GM21576 (cell line): Measurements from ENCODE around the gene PUM2.

ENCODE experiments used
- ATAC-seq: cut with Tn5 transposase; IDR thresholded peaks from one replicate; pipeline ENCODE4 v1.9.1; 2021; ENCODE audit warnings: mild to moderate bottlenecking, moderate library complexity; ENCODE audit not compliant: unreplicated experiment

Gene PUM2

DNA sequence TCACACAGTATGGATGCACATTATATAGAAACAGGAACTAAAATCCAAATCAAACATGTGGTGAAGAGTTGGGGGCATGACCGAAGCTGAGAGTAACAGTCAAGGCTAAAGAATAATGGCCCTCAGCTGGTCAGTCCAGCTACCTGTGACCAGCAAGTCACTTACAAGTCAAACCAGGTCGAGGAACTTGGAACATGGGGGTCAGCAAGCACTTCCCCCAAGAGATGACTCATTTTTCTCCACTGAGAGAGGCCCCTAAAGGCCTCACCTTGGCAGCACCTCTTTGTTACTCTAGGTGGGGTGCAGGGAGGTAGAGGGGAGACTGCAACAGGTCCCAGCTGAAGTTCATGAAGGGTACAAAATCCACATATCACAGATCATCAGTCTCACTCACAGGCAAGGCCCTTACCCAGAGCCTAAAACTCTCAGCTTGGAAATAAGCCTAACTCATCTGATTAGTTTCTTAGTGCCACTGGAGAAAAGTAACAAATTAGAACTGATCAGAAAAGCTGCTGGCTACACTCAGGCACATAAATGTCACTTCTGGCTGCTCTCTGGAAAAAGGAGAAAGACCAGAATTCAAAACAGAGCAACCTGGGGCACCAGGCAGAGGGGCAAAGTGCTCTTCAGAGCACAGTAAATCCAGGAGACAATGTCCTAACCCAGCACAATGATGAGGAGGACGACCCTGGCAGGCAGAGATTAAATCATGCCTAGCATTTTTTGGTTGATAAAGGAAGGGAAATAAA, 129.7 kb downstream of the PUM2 start:
- no peak for ATAC-seq

DNA sequence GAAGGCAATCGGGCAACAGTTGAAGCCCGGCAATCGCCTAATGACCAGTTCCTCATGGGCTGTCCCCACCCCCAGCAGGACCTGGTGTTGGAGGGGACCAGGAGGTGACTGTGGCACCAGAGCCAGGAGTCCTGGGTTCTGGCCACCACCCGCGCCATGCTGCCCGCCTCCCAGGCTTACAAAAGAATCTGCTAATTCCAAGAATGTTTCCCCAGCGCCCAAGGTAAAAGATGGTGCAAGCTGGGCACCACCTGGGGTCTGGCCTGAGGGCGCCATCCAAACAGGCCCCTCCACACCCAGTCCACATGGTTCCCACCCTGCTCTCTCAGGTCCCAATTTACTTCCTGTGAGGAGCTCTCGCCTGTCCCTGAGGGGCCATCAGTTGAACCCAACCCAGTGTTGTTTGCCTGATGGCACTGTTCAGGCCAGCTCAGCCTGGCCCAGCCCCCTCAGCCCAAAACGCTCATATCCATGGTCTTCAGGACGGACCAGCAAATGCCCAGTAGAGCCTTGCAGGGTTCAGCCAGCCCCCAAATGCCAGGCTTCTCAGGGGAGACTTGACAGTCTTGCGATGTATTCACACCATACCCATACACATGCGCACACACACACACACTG, 130.8 kb downstream of the PUM2 start:
- ATAC-seq = no peak

DNA sequence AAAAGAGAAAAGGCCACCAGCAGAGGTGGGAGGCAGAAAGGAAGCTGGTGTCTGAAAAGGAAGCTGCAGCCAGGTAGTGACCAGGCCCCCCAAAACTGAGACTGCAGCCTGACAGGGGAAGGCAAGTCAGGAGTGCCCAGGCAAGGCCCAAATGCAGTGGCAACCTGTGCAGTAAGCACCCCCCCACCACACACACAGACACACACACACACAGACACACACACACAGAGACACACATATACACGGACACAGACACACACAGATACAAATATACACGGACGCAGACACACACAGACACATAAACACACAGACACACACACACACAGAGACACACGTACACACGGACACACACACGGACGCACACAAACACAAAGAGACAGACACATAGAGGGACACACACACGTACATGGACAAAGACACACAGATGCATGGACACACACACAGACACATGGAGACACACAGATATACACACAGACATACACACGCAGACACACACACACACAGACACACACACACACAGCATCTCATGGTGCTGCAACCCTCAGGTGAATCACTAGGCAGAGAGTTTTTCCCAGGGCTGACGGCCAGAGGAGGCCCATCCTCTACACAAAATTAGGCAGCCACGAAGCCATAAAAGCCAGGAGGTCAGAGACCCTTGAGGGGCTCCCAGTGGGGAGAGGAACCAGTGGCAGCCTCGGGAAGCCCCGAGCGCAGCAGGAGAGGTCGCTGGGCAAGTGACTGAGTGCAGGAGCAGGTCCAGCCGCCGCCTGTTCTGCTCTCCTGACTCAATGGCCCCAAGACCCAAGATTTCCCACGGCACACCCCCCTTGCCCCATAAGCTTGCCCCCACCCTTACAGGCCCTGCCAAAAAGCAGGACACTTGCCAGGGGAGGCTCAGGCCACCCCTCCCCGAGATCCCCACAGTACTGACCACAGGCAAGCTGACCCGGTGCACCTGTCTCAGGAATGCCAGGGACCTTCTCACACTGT, 132.0 kb downstream of the PUM2 start:
- ATAC-seq = no peak

DNA sequence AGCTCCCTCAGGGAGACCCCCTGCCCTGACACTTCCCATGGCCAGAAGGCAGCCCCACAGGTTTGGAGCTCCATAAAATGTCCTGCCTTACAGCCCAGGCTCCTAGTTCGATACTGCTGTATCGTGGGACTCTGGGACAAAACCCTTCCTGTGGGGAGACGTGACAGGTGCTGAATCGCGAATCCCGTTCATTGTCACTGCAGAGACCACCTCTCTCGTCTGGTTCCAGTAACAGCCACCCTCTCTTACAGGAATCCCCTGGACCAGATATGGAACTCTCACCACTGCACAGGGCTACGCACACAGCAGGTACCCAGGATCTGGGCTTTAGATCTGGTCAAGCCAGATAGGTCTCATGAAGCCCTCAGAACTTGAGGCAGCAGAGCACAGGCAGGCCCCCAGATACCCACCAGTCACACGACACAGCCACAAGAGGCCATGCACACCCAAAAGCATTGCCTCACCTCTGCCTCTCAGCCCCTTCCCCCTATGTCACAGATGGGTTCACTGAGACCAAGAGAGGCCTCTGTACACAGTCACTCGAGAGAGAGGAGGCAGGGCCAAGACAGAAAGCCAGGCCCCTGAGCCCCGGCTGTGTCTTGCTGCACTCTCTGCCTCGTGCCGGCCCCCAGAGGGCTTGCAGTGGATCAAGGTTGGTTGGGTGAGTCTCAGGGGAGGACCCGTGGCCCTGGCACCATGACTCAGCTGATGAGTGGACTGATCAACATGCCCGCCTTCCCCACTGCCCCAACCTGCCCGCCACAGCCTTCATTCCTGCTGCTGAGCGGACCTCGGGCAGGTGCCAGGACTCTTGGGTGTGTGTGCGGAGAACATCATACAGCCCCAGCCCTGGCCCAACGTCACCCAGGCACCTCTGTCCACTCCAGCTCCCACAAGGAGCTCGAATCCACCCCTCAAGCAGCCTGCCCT, 133.3 kb downstream of the PUM2 start:
- ATAC-seq = no peak

DNA sequence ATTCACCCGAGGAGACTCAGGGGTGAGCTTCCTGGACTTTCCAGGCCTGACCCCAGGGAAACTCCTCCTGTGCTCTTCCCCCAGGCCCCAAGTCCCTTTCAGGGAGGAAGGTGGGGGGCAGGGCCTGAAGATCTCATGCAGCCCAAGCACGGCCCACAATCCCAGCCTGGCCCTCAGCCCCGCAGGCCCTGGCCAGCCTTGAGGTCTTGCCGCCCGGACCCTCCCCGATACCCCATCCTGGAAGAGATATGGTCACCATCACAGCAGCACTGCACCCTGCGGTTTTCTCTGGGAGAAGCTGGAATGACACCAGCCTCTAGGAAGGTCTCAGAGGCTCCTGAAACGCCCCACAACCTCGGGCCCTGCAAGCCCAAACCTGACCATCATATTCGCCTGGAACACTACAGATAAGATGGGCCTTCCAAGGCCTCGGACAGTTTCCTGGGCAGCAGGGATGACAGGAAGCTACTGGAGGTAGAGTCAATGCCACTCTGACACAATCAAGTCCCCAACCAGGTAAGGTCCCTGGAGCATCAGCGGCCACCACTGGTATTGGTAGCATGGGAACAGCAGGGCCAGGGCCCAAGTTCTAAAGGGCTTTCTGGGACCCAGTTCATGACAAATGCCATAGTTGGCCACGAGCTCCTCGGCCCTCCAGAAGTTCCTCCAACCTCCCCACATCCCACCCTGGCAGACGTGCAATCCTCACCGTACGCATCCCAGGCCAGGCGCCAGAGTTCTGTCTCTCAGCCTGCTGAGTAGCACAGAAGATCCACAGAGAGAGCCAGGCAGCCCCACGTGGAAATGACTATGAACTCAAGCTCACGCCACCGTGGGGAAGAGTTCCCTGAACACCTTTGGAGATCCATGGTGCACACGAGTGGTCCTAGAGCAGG, 134.3 kb downstream of the PUM2 start:
- ATAC-seq = no peak

DNA sequence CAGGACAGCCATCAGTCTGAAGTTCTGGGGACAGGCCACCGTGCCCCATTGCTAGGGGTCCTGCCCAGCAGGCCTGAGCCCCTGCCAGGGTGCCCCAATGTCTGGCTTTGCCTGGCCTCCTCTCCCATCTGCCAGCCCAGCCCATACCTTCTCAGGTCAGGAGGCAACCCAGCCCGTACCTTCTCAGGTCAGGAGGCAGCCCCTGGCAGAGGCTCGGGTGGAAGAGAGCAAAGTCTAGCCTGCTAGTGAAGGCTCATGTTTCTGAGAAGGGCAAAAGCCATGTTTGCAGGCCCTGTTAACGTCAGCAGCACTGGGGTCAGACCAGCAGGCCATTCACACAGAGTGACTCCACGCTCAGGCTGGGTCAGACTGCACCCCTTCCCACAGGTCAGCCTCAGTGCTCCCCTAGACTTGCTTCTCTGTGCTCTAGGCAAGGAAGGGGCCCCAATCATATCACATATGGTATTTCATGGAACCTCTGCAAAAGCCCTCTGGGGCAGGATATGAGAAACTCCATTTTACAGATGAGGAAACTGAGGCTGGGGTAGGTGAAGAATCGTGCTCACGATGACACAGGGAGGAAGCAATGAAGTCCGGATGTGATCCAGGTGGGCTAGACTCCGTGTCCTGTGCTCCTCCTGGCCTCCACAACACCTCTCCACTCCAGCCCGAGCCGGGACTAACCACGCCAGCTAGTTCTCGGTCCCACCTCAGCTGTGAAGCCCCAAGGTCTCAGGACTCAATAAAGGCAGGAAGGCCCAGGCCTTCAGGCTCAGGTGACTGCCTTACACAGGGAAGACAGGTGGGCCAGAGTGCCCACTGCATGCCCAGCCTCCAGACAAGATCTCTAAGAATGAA, 135.2 kb downstream of the PUM2 start:
- ATAC-seq = no peak

DNA sequence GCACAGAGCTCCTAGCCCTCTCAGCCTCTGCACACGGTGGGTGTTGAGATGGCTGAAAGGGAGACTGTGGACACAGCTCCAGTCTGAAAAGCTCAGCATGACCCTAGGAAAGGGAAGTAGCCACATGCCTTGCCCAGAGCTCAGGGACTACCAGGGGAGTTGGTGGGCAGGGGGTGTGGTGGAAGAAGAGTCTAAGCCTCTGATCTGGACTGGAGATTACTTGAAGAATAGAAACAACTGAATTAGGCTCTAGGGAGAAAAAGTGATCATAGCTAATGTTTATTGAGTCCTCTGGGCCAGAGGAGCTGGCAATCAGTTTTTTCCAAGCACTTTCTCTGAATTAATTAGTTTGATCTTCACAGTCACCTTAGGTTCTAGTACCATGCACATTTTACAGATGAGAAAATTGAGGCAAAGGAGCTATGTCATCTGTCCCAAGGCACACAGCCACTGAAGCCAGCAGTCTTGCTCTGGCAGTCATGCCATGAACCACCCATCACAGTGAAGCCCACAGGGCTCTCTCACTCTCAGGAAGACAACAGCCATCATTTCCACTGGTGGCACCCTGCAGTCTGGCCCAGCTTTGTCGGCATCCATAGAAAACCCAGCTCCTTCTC, 136.0 kb downstream of the PUM2 start:
- ATAC-seq = no peak

DNA sequence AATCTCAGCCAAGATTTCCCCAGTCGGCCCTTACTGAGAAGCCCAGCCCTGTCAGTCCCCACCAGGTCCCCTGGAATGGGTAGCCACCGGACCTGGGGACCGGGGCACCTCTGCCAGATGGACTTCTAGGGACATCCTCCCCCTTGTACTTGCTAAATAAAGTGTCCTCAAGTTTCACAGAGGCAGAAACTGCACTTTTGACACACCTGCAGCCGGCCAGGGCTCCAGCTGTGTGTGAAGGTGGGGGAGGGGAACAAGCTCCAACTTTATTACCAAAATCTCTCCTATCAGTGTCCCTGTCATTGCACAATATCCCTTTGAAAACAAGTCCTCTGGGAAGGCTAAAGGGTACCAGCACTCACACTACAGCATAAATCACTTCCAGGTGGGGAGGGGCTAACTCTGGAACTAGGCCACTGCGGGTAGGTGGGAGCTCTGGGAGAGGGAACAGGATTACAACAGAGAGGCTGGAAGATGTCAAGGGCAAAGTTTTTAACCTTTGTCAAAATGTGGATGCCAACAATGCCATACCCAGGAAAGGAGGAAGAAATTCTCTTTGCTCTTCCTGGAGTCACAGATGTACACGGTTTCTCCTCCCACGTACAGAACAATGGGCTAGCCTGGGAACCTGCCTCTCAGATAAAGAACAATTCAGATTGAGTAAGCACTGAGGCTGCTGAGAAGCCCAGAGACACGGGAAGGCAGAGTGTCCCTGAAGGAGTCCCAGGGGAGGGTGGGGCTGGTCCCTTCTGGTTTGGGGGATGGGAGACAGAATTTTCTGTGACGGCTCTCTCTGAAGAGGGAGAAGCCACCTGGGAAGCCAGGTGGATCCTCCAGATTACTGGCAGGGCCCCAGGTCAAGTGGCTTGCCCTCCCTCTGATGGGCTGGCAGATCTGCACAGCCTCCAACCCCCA, 136.7 kb downstream of the PUM2 start:
- ATAC-seq = no peak

DNA sequence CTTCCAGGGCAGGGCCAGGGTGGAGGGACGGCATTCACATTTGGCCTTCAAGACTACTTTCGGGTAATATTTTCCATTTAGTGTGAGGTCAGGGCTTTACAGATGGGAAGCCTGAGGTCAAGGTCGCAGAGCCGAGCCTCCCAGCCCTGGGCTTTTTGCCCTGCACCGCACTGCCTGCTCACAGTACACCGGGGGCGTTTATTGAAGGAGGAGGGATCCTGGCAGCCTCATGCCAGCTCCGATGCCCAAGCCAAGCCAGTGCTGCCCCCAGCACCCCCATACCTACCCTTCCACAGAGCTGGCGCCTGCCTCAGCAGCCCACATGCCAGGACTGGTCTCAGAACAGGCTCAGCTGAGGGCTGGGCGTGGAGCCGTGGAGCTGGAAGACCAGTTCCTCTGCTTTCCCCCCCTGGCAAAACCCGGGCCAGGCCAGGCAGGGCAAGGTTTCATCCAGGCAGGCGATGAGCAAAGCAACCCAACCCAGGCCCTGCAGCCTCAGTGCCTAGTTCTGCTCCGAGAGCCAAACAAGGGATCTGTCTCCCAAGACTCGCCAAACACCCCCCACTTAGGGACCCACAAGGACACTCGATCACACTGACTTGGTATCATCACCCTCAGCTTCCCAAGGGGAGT, 137.7 kb downstream of the PUM2 start:
- no peak for ATAC-seq

DNA sequence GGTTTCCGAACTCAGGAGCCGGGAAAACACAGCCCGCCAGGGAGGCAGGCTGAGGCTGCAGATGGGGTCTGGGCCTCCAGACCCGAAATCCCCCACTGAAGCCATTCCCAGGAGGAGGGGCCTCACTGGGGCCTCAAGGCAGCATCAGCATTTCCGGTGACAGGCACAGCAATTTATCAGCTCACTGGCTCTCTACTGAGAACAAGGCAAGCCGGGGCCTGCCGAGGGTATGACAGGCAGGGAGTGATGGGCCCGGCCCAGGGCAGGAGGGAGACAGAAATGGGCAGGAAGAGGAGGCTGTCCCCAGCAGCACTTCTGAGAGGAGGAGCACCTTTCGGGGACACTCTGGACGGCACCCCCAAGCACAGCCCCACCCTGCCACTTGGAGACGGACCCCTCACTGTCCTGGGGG, 138.2 kb downstream of the PUM2 start:
- ATAC-seq = no peak

DNA sequence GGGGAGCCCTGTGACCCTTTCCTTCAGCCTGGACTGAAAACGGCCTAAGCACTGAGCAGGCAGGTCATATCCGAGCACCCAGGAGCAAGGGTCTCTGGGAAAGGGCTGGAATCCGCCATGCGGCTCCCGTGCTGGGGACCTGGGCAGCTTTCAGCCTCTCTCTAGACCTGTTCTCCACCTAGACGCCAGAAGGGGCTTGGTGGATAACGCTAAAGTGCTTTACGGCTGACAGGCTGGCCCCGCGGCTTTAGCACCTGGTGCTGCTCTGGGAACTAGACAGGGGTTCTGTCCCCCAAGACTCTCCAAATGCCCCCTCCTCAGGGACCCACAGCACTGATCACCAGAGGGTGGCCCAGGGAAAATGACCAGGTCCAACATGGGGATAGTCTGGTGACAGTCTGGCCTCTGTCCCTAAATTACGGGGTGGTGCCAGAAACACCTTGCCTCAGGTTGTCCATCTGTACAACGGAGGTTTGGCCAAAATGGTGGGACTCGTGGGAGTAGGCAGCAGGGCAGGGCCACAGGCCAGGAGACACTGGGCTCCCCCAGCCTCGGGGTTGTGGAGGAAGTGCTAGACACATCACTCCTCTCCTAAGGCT, 138.7 kb downstream of the PUM2 start:
- no peak for ATAC-seq

DNA sequence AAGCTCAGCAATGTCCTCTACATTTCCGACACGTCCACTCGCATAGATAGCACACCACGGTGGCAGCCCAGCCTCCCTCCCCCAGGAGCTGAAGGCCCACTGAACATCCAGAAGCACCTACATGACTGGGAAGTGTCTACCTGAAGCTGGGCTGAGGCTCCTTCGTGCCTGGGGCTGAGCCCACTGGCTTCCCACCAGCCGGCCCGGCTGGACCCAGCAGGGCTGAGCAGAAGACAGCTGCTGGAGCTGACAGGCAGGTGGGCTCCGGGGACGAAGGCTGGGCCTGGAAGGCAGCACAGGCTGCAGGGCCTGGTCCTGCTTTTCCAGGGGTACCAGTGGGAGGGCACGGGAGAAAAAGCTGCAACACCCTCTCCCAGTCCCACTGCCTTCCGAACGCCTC, 139.2 kb downstream of the PUM2 start:
- ATAC-seq = no peak

DNA sequence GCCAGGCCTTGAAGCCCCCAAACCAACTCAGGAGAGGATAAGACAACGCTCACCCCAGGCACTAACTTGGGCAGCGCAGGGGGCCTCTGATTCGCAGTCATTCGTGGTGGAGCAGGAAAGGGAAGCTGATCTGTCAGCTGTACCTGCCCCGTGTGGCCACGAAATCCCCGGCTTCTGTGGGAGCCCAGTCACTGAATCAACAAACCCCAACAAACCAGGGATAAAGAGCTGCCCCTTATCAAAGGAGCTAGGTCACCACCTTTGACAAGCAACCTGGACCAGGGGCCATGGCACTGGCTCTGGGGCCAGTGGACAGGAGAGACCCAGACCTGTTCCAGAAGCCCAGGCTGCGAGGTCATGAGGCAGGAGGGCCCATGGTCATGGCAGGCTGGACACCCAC, 140.2 kb downstream of the PUM2 start:
- no peak for ATAC-seq

DNA sequence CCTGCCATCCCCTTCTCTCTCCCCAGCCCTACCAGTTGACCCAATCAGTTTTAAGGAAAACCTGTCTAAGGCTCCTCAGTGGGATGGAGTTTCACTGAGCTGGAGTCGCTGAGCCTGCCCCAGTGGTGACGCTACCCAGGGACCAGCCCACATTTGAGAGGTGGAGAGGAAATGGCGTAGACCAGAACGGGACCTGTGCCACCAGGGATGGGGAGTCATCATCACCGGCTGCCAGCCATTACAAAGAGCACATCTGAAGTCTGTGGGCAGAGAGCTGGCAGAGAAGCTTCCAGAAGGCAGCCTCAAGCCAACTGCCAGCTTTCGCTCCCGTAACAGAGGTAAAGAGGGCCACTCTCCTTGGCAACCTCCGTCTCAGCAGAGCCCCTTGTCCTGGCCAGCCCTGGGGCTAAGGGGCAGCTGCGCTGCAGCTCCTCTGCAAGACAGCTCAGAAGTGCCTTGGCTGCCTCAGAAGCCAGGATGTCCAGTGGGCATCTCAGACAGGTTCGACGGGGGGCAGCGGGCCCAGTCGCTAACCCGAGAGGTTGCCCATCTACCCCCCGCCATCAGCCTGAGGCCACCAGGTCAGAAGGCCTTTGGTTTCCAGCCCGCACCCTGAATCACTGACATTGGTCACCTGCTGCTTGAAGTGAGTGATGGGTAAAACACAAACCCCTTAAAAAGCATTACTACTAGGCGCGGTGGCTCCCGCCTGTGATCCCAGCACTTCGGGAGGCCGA, 141.1 kb downstream of the PUM2 start:
- ATAC-seq = no peak

DNA sequence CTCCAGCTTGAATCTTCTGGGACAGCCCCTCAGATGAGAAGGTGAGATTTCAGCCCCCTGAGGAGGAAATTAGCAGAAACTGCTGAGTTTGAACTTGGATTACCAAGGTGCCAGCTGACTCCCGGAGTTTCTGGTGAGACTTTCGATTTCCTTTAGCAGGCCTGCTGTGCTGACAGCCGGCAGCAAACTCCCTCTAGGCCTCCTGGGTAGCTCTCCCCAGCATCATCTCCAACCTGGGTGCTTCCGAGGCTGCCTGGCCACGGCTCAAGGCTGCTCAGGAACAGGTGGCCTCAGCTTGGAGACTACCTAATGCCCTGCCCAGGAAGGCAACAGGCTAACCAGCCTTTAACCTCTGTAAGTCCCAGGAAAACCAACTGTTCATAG, 142.2 kb downstream of the PUM2 start:
- ATAC-seq = no peak

DNA sequence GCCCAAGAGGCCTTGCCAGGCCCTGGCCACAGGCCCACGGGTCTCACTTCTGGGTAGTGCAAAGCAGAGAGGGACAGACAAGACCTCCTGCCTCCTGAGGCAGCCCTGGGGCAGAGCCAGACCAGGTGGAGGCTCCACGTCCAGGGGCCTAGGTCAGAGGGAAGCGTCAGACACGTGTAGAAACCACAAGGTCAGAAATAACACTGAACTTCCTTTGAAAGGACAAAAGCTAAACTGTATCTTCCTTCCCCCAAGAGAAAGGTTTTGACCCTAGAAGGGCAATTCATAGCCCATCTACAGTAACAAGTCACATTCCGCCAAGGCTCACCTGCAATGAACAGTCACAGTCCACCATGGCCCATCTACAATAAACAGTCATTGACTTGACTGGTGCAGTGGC, 143.6 kb downstream of the PUM2 start:
- ATAC-seq = peak; percentile 76
